ENCODE results near the gene ZDHHC8.

DNA sequence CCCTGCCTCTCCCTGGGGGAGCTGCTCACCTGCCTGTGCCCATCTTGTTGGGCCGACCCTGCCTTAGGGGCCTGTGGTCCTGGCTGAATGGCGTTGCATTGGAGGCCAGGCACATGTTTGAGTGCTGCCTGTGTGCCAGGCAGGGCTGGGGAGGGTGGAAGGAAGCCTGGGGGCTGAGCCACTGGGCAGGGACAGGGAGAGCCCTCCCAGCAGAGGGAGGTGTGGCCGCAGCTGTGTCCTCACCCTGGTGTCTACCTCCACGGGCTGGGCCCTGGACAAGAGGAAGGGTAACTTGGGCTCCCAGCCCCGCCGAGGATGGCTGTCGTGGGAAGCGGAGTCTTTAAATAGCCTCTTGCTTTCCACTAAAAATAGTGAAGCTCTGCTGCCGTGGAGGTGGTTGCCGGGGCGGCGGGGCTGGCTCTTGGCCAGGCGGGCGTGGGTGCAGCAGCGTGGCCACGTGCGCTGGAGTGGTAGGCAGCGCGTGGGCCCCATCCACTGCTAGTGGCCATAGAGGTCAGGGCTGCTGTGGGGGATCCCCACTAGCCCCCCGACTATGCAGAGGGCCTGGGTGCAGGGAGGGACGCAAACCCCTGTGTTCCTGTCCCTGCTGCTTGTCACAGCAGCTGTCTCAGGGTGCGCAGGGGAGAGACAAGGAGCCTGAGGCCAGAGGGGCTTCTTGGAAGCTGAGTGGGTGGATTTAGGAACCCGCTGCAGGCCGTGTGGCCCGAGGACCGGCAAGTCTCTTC is 6.2 kb downstream of the ZDHHC8 start:
- TF ChIP-seq EZH2 (IDR thresholded peaks at IDR 0.05; ENCODE audit: borderline replicate concordance, control insufficient read depth, low read depth, low read length) (no peak), POLR2A (IDR thresholded peaks at IDR 0.05; ENCODE audit: low read depth, low read length) (no peak), TARDBP (IDR thresholded peaks at IDR 0.05; ENCODE audit: borderline replicate concordance) (no peak), ZNF384 (IDR thresholded peaks at IDR 0.05; ENCODE audit: borderline replicate concordance, low read depth, low read length) (no peak), TAF1 (IDR thresholded peaks at IDR 0.05; ENCODE audit: borderline replicate concordance, low read depth, low read length) (no peak), FOXM1 (IDR thresholded peaks at IDR 0.05; ENCODE audit: low read depth, low read length) (no peak), EGR1 (IDR thresholded peaks at IDR 0.05; ENCODE audit: borderline replicate concordance in 1 of 2, low read depth in 2 of 2, low read length in 2 of 2) (no peak; a peak in 1 of 3 replicates)
- TF ChIP-seq, protein P1, sequence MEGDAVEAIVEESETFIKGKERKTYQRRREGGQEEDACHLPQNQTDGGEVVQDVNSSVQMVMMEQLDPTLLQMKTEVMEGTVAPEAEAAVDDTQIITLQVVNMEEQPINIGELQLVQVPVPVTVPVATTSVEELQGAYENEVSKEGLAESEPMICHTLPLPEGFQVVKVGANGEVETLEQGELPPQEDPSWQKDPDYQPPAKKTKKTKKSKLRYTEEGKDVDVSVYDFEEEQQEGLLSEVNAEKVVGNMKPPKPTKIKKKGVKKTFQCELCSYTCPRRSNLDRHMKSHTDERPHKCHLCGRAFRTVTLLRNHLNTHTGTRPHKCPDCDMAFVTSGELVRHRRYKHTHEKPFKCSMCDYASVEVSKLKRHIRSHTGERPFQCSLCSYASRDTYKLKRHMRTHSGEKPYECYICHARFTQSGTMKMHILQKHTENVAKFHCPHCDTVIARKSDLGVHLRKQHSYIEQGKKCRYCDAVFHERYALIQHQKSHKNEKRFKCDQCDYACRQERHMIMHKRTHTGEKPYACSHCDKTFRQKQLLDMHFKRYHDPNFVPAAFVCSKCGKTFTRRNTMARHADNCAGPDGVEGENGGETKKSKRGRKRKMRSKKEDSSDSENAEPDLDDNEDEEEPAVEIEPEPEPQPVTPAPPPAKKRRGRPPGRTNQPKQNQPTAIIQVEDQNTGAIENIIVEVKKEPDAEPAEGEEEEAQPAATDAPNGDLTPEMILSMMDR (IDR thresholded peaks at IDR 0.05 in 2 of 3, conservative IDR thresholded peaks at IDR 0.05 in 1 of 3; ENCODE audit: control insufficient read depth in 2 of 3, extremely low read depth in 1 of 3, insufficient read depth in 1 of 3, low read depth in 3 of 3, low read length in 3 of 3) = no peak
- TF ChIP-seq, protein P2, sequence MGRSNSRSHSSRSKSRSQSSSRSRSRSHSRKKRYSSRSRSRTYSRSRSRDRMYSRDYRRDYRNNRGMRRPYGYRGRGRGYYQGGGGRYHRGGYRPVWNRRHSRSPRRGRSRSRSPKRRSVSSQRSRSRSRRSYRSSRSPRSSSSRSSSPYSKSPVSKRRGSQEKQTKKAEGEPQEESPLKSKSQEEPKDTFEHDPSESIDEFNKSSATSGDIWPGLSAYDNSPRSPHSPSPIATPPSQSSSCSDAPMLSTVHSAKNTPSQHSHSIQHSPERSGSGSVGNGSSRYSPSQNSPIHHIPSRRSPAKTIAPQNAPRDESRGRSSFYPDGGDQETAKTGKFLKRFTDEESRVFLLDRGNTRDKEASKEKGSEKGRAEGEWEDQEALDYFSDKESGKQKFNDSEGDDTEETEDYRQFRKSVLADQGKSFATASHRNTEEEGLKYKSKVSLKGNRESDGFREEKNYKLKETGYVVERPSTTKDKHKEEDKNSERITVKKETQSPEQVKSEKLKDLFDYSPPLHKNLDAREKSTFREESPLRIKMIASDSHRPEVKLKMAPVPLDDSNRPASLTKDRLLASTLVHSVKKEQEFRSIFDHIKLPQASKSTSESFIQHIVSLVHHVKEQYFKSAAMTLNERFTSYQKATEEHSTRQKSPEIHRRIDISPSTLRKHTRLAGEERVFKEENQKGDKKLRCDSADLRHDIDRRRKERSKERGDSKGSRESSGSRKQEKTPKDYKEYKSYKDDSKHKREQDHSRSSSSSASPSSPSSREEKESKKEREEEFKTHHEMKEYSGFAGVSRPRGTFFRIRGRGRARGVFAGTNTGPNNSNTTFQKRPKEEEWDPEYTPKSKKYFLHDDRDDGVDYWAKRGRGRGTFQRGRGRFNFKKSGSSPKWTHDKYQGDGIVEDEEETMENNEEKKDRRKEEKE (IDR thresholded peaks at IDR 0.05) = no peak

All from GM12878 (cell line).